OCI-LY1 (cell line): Measurements from ENCODE around the gene ITGA5.
A peak's percentile ranks its signal among the peaks of the same experiment; 100 is the strongest.

Experiments
- H2AFZ ChIP-seq: fragments of 200-600 bp; sonication (generic), shearing (Covaris generic); 2 replicates; pipeline ENCODE4 v1.6.0; 2014; ENCODE audit warnings: antibody characterized with exemption, mild to moderate bottlenecking, low read length
- H3F3A ChIP-seq: fragments of 200-600 bp; sonication (generic), shearing (Covaris generic); 2 replicates; pipeline ENCODE4 v1.6.0; 2014; ENCODE audit warnings: mild to moderate bottlenecking, antibody characterized with exemption, low read length, moderate library complexity; ENCODE audit not compliant: insufficient read depth
- H3K27ac ChIP-seq: fragments of 200-600 bp; sonication (generic); 2 replicates; pipeline ENCODE4 v1.5.1; 2014; ENCODE audit warnings: low read length, mixed run types, mild to moderate bottlenecking, low read depth; ENCODE audit not compliant: poor library complexity, severe bottlenecking
- H3K27me3 ChIP-seq: fragments of 200-600 bp; sonication (generic); 2 replicates; pipeline ENCODE4 v1.6.0; 2014; ENCODE audit warnings: antibody characterized with exemption, mild to moderate bottlenecking, low read length, moderate library complexity; ENCODE audit not compliant: insufficient read depth
- H3K36me3 ChIP-seq: fragments of 200-600 bp; sonication (generic); 2 replicates; pipeline ENCODE4 v1.6.1; 2014; ENCODE audit warnings: mild to moderate bottlenecking, antibody characterized with exemption, low read length, moderate library complexity, mixed read lengths; ENCODE audit not compliant: insufficient read depth
- H3K4me1 ChIP-seq: fragments of 200-600 bp; sonication (generic); 2 replicates; pipeline ENCODE4 v1.5.1; 2014; ENCODE audit warnings: mild to moderate bottlenecking, low read length, moderate library complexity; ENCODE audit not compliant: insufficient read depth, severe bottlenecking
- H3K4me2 ChIP-seq: fragments of 200-600 bp; sonication (generic), shearing (Covaris generic); 2 replicates; pipeline ENCODE4 v1.6.1; 2014; ENCODE audit warnings: low read length
- H3K4me3 ChIP-seq: fragments of 200-600 bp; sonication (generic); 2 replicates; pipeline ENCODE4 v1.5.1; 2014; ENCODE audit warnings: low read length, low read depth, mild to moderate bottlenecking, mixed read lengths; ENCODE audit not compliant: poor library complexity, severe bottlenecking
- H3K79me2 ChIP-seq: fragments of 200-600 bp; shearing (Covaris generic); 2 replicates; pipeline ENCODE4 v1.6.1; 2016; ENCODE audit warnings: mixed run types, low read length, mixed read lengths; ENCODE audit not compliant: insufficient read depth
- H3K9ac ChIP-seq: fragments of 200-600 bp; sonication (generic), shearing (Covaris generic); 2 replicates; pipeline ENCODE4 v1.6.1; 2014; ENCODE audit warnings: mild to moderate bottlenecking, low read length, mixed read lengths
- H3K9me2 ChIP-seq: fragments of 200-600 bp; sonication (generic), shearing (Covaris generic); 2 replicates; pipeline ENCODE4 v1.6.1; 2014; ENCODE audit warnings: low read depth, mild to moderate bottlenecking, low read length, mixed read lengths
- H3K9me3 ChIP-seq: fragments of 200-600 bp; shearing (Covaris generic); 2 replicates; pipeline ENCODE4 v1.6.1; 2014; ENCODE audit warnings: low read length, mixed read lengths
- H4K20me1 ChIP-seq: fragments of 200-600 bp; sonication (generic), shearing (Covaris generic); 2 replicates; pipeline ENCODE4 v1.6.0; 2016; ENCODE audit warnings: mild to moderate bottlenecking, low read length; ENCODE audit not compliant: insufficient read depth
- CTCF ChIP-seq: fragments of 200-600 bp; sonication (generic), shearing (Covaris generic); IDR thresholded peaks from 2 replicates; pipeline ENCODE4 v1.5.1; 2017; ENCODE audit warnings: mild to moderate bottlenecking, antibody characterized with exemption, low read length, moderate library complexity, mixed read lengths
- EZH2 ChIP-seq: fragments of 200-600 bp; sonication (generic), shearing (Covaris generic); IDR thresholded peaks from 2 replicates; pipeline ENCODE4 v1.8.0; 2017; ENCODE audit warnings: borderline replicate concordance, mixed run types, mild to moderate bottlenecking, antibody characterized with exemption, low read length, moderate library complexity, mixed read lengths

Gene ITGA5

GRCh38 chr12:54442961-54443360 lies 23.9 kb upstream of the ITGA5 start:
- H3K4me3 ChIP-seq: no peak overlapping the region
- no peaks in the 10 kb centered on the region for H4K20me1 ChIP-seq
- H3K4me2 ChIP-seq: no peak overlapping the region
- TF ChIP-seq CTCF: no peak
- no peak for TF ChIP-seq EZH2
- no peaks in the 10 kb centered on the region for H3F3A ChIP-seq
- no peaks in the 10 kb centered on the region for H3K9me2 ChIP-seq
- no peaks in the 10 kb centered on the region for H3K79me2 ChIP-seq
- no peaks in the 10 kb centered on the region for H3K36me3 ChIP-seq
- no peaks in the 10 kb centered on the region for H3K27me3 ChIP-seq
- H3K9ac ChIP-seq: no peak overlapping the region
- no peak overlapping the region for H3K27ac ChIP-seq
- H3K4me1 ChIP-seq: no peaks in the 10 kb centered on the region
- no peak overlapping the region for H2AFZ ChIP-seq
- no peaks in the 10 kb centered on the region for H3K9me3 ChIP-seq

- Histone ChIP-seq H3K36me3 (no peaks in the 10 kb centered on the region), H2AFZ (no peak overlapping the region), H3F3A (no peaks in the 10 kb centered on the region), H3K9me2 (no peaks in the 10 kb centered on the region), H4K20me1 (no peaks in the 10 kb centered on the region), H3K9ac (no peak overlapping the region), H3K9me3 (no peaks in the 10 kb centered on the region), H3K79me2 (no peaks in the 10 kb centered on the region), H3K27me3 (no peaks in the 10 kb centered on the region), H3K4me1 (no peaks in the 10 kb centered on the region), H3K4me3 (no peak overlapping the region), H3K27ac (no peak overlapping the region), H3K4me2 (no peak overlapping the region)
- TF ChIP-seq EZH2 (no peak), CTCF (no peak)
These were observed 23.0 kb upstream of the ITGA5 start for GRCh38 chr12:54442099-54442498.

- H3K9ac ChIP-seq: no peak overlapping the region
- no peaks in the 10 kb centered on the region for H3K9me2 ChIP-seq
- TF ChIP-seq EZH2 (no peak), CTCF (peak; percentile 83)
- no peaks in the 10 kb centered on the region for H3K4me1 ChIP-seq
- no peak overlapping the region for H3K4me2 ChIP-seq
- no peaks in the 10 kb centered on the region for H4K20me1 ChIP-seq
- no peak overlapping the region for H3K27ac ChIP-seq
- no peaks in the 10 kb centered on the region for H3F3A ChIP-seq
- H2AFZ ChIP-seq: no peak overlapping the region
- no peaks in the 10 kb centered on the region for H3K79me2 ChIP-seq
- no peaks in the 10 kb centered on the region for H3K9me3 ChIP-seq
- no peaks in the 10 kb centered on the region for H3K27me3 ChIP-seq
- H3K36me3 ChIP-seq: no peaks in the 10 kb centered on the region
- H3K4me3 ChIP-seq: no peak overlapping the region
These were observed 20.6 kb upstream of the ITGA5 start for GRCh38 chr12:54439521-54440255.
